GM21825 (cell line): ENCODE results near the gene RBM17.
"Not testable (repeated sequence)": the region's sequence is repeated elsewhere in the genome, so short reads cannot be mapped to it uniquely, and the experiment has no call there.

Source experiments
- ATAC-seq: cut with Tn5 transposase; IDR thresholded peaks from one replicate; pipeline ENCODE4 v1.9.1; 2021; ENCODE audit warnings: mild to moderate bottlenecking, moderate library complexity; ENCODE audit not compliant: unreplicated experiment

RBM17 gene

GRCh38 chr10:6079044-6079443, 9.8 kb upstream of the RBM17 start:
- no peak for ATAC-seq

- ATAC-seq = no peak
These were observed 8.3 kb upstream of the RBM17 start for GRCh38 chr10:6080417-6080973.

GRCh38 chr10:6082496-6083395, 6.1 kb upstream of the RBM17 start:
- no peak for ATAC-seq

GRCh38 chr10:6083523-6084475, 5.0 kb upstream of the RBM17 start:
- no peak for ATAC-seq

GRCh38 chr10:6086375-6087233, 2.2 kb upstream of the RBM17 start:
- peak; percentile 34 for ATAC-seq

- no peak for ATAC-seq
These were observed 743 bp downstream of the RBM17 start for GRCh38 chr10:6089334-6090219.

- ATAC-seq = no peak
These were observed 2.8 kb downstream of the RBM17 start for GRCh38 chr10:6091630-6092029.

GRCh38 chr10:6092731-6093130, 3.9 kb downstream of the RBM17 start:
- ATAC-seq = no peak

- no peak for ATAC-seq
These were observed 7.2 kb downstream of the RBM17 start for GRCh38 chr10:6095810-6096570.

GRCh38 chr10:6097063-6097462, 8.2 kb downstream of the RBM17 start:
- no peak for ATAC-seq

- ATAC-seq = no peak
These were observed 9.3 kb downstream of the RBM17 start for GRCh38 chr10:6098156-6098555.

- ATAC-seq = no peak
These were observed 11.5 kb downstream of the RBM17 start for GRCh38 chr10:6100370-6100769.

GRCh38 chr10:6101181-6101580, 12.3 kb downstream of the RBM17 start:
- ATAC-seq = peak; percentile 79

- no peak for ATAC-seq
These were observed 13.3 kb downstream of the RBM17 start for GRCh38 chr10:6102128-6102527.

GRCh38 chr10:6103591-6103990, 14.8 kb downstream of the RBM17 start:
- ATAC-seq = no peak

GRCh38 chr10:6107616-6108015, 18.8 kb downstream of the RBM17 start:
- not testable (repeated sequence) for ATAC-seq

- ATAC-seq = no peak
These were observed 19.2 kb downstream of the RBM17 start for GRCh38 chr10:6108072-6108471.

- no peak for ATAC-seq
These were observed 20.0 kb downstream of the RBM17 start for GRCh38 chr10:6108631-6109443.
